ENCODE measurements around the gene ADAM11. TPM values are rescaled to one million over a fixed set of nuclear protein-coding genes. Genes with fewer than 3 reads are reported as not detected.
"Not testable (repeated sequence)": the region's sequence is repeated elsewhere in the genome, so short reads cannot be mapped to it uniquely, and the experiment has no call there.

Gene ADAM11
- total RNA-seq, 2 donors from 2014 or later: 0.42 TPM

GRCh38 chr17:44820631-44821212 is 61.9 kb downstream of the ADAM11 start:
- Histone ChIP-seq H3K27me3 (no peaks in the 10 kb centered on the region), H3K9me3 (no peaks in the 10 kb centered on the region), H3K4me3 (no peak overlapping the region), H3K36me3 (no peaks in the 10 kb centered on the region), H3K4me1 (no peaks in the 10 kb centered on the region), H3K27ac (no peak overlapping the region), H3K9ac (ENCODE audit: low read depth in 2 of 2, low read length in 2 of 2) (no peak overlapping the region)
- TF ChIP-seq CTCF (IDR thresholded peaks at IDR 0.05): no peak
- intact Hi-C loops (cut with DNase I): no loop called here
- no peak for DNase-seq

- H3K27ac ChIP-seq; intact Hi-C loops (cut with DNase I); H3K4me1 ChIP-seq; DNase-seq; H3K4me3 ChIP-seq; H3K9ac ChIP-seq (ENCODE audit: low read depth in 2 of 2, low read length in 2 of 2); H3K36me3 ChIP-seq; H3K9me3 ChIP-seq: not testable (repeated sequence)
- H3K27me3 ChIP-seq: peaks cover 21% of the 10 kb centered on the region
These were observed 66.4 kb downstream of the ADAM11 start for GRCh38 chr17:44825236-44825635.

GRCh38 chr17:44826123-44826790 is 67.5 kb downstream of the ADAM11 start:
- Histone ChIP-seq H3K27ac (no peak overlapping the region), H3K4me3 (no peak overlapping the region), H3K4me1 (peaks cover 5% of the 10 kb centered on the region), H3K9ac (ENCODE audit: low read depth in 2 of 2, low read length in 2 of 2) (no peak overlapping the region), H3K36me3 (no peaks in the 10 kb centered on the region), H3K27me3 (peaks cover 31% of the 10 kb centered on the region), H3K9me3 (no peaks in the 10 kb centered on the region)
- TF ChIP-seq CTCF (IDR thresholded peaks at IDR 0.05): no peak
- intact Hi-C loops (cut with DNase I): no loop called here
- no peak for DNase-seq

GRCh38 chr17:44827863-44828262 is 69.1 kb downstream of the ADAM11 start:
- H3K4me3 ChIP-seq: no peak overlapping the region
- H3K27me3 ChIP-seq: peaks cover 42% of the 10 kb centered on the region
- no peak overlapping the region for H3K27ac ChIP-seq
- H3K36me3 ChIP-seq: no peaks in the 10 kb centered on the region
- no peak for TF ChIP-seq CTCF (IDR thresholded peaks at IDR 0.05)
- H3K4me1 ChIP-seq: peaks cover 5% of the 10 kb centered on the region
- no peaks in the 10 kb centered on the region for H3K9me3 ChIP-seq
- no peak for DNase-seq
- intact Hi-C loops (cut with DNase I): no loop called here
- H3K9ac ChIP-seq (ENCODE audit: low read depth in 2 of 2, low read length in 2 of 2): no peak overlapping the region

- H3K27me3 ChIP-seq: peaks cover 45% of the 10 kb centered on the region
- H3K4me1 ChIP-seq: peaks cover 5% of the 10 kb centered on the region
- H3K27ac ChIP-seq: peak overlapping the region; percentile 8
- H3K36me3 ChIP-seq: no peaks in the 10 kb centered on the region
- no peaks in the 10 kb centered on the region for H3K9me3 ChIP-seq
- TF ChIP-seq CTCF (IDR thresholded peaks at IDR 0.05): no peak
- H3K4me3 ChIP-seq: peak overlapping the region; percentile 32
- intact Hi-C loops (cut with DNase I): no loop called here
- H3K9ac ChIP-seq (ENCODE audit: low read depth in 2 of 2, low read length in 2 of 2): peak overlapping the region in 1 of 2 donors; percentile 50
- no peak for DNase-seq
These were observed 70.2 kb downstream of the ADAM11 start for GRCh38 chr17:44828919-44829522.

Data from colonic mucosa (tissue), 4 donors.